OCI-LY1 (cell line): Measurements from ENCODE around the gene PRKD2.
"Not testable (repeated sequence)": the region's sequence is repeated elsewhere in the genome, so short reads cannot be mapped to it uniquely, and the experiment has no call there.

Experiments used
- H2AFZ ChIP-seq: fragments of 200-600 bp; sonication (generic), shearing (Covaris generic); 2 replicates; pipeline ENCODE4 v1.6.0; 2014; ENCODE audit warnings: antibody characterized with exemption, mild to moderate bottlenecking, low read length
- H3F3A ChIP-seq: fragments of 200-600 bp; sonication (generic), shearing (Covaris generic); 2 replicates; pipeline ENCODE4 v1.6.0; 2014; ENCODE audit warnings: mild to moderate bottlenecking, antibody characterized with exemption, low read length, moderate library complexity; ENCODE audit not compliant: insufficient read depth
- H3K27ac ChIP-seq: fragments of 200-600 bp; sonication (generic); 2 replicates; pipeline ENCODE4 v1.5.1; 2014; ENCODE audit warnings: low read length, mixed run types, mild to moderate bottlenecking, low read depth; ENCODE audit not compliant: poor library complexity, severe bottlenecking
- H3K27me3 ChIP-seq: fragments of 200-600 bp; sonication (generic); 2 replicates; pipeline ENCODE4 v1.6.0; 2014; ENCODE audit warnings: antibody characterized with exemption, mild to moderate bottlenecking, low read length, moderate library complexity; ENCODE audit not compliant: insufficient read depth
- H3K36me3 ChIP-seq: fragments of 200-600 bp; sonication (generic); 2 replicates; pipeline ENCODE4 v1.6.1; 2014; ENCODE audit warnings: mild to moderate bottlenecking, antibody characterized with exemption, low read length, moderate library complexity, mixed read lengths; ENCODE audit not compliant: insufficient read depth
- H3K4me1 ChIP-seq: fragments of 200-600 bp; sonication (generic); 2 replicates; pipeline ENCODE4 v1.5.1; 2014; ENCODE audit warnings: mild to moderate bottlenecking, low read length, moderate library complexity; ENCODE audit not compliant: insufficient read depth, severe bottlenecking
- H3K4me2 ChIP-seq: fragments of 200-600 bp; sonication (generic), shearing (Covaris generic); 2 replicates; pipeline ENCODE4 v1.6.1; 2014; ENCODE audit warnings: low read length
- H3K4me3 ChIP-seq: fragments of 200-600 bp; sonication (generic); 2 replicates; pipeline ENCODE4 v1.5.1; 2014; ENCODE audit warnings: low read length, low read depth, mild to moderate bottlenecking, mixed read lengths; ENCODE audit not compliant: poor library complexity, severe bottlenecking
- H3K79me2 ChIP-seq: fragments of 200-600 bp; shearing (Covaris generic); 2 replicates; pipeline ENCODE4 v1.6.1; 2016; ENCODE audit warnings: mixed run types, low read length, mixed read lengths; ENCODE audit not compliant: insufficient read depth
- H3K9ac ChIP-seq: fragments of 200-600 bp; sonication (generic), shearing (Covaris generic); 2 replicates; pipeline ENCODE4 v1.6.1; 2014; ENCODE audit warnings: mild to moderate bottlenecking, low read length, mixed read lengths
- H3K9me2 ChIP-seq: fragments of 200-600 bp; sonication (generic), shearing (Covaris generic); 2 replicates; pipeline ENCODE4 v1.6.1; 2014; ENCODE audit warnings: low read depth, mild to moderate bottlenecking, low read length, mixed read lengths
- H3K9me3 ChIP-seq: fragments of 200-600 bp; shearing (Covaris generic); 2 replicates; pipeline ENCODE4 v1.6.1; 2014; ENCODE audit warnings: low read length, mixed read lengths
- H4K20me1 ChIP-seq: fragments of 200-600 bp; sonication (generic), shearing (Covaris generic); 2 replicates; pipeline ENCODE4 v1.6.0; 2016; ENCODE audit warnings: mild to moderate bottlenecking, low read length; ENCODE audit not compliant: insufficient read depth
- EZH2 ChIP-seq: fragments of 200-600 bp; sonication (generic), shearing (Covaris generic); IDR thresholded peaks from 2 replicates; pipeline ENCODE4 v1.8.0; 2017; ENCODE audit warnings: borderline replicate concordance, mixed run types, mild to moderate bottlenecking, antibody characterized with exemption, low read length, moderate library complexity, mixed read lengths
- TF ChIP-seq, protein P1 (sequence below): fragments of 200-600 bp; sonication (generic), shearing (Covaris generic); IDR thresholded peaks from 2 replicates; pipeline ENCODE4 v1.5.1; 2017; ENCODE audit warnings: mild to moderate bottlenecking, antibody characterized with exemption, low read length, moderate library complexity, mixed read lengths

Gene PRKD2

DNA sequence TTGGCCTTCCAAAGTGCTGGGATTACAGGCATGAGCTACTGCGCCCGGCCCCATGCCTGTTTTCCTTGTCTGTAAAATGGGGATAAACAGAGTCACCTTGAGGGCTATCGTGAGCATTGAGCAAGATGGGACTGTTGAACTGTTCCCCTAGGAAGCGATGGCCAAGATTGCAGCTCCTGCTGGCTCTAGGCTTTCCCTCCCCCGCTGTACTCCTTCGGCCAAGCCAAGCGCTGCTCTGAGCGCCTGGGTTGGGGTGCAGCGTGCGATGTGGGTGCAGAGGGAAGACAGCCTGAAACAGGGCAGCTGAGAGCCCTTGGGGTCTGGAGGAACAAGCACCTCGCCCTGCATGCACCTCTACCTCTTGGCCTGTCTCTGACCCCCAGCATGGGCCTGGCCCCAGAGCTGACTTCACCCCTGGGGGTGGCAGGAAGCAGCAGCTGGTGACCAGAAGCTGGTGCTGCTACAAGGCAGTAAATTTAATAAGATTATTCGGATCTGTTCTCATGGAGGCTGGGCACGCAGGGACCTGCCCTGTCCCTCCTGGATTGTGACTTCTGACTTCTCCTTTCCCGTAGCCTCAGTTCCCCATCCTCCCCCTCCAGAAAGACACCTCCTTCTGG is 86.2 kb downstream of the PRKD2 start:
- H3K27me3 ChIP-seq: peaks cover 18% of the 10 kb centered on the region
- H3K4me3 ChIP-seq: no peak overlapping the region
- H3K9me3 ChIP-seq: no peaks in the 10 kb centered on the region
- TF ChIP-seq EZH2: no peak
- TF ChIP-seq, protein P1, sequence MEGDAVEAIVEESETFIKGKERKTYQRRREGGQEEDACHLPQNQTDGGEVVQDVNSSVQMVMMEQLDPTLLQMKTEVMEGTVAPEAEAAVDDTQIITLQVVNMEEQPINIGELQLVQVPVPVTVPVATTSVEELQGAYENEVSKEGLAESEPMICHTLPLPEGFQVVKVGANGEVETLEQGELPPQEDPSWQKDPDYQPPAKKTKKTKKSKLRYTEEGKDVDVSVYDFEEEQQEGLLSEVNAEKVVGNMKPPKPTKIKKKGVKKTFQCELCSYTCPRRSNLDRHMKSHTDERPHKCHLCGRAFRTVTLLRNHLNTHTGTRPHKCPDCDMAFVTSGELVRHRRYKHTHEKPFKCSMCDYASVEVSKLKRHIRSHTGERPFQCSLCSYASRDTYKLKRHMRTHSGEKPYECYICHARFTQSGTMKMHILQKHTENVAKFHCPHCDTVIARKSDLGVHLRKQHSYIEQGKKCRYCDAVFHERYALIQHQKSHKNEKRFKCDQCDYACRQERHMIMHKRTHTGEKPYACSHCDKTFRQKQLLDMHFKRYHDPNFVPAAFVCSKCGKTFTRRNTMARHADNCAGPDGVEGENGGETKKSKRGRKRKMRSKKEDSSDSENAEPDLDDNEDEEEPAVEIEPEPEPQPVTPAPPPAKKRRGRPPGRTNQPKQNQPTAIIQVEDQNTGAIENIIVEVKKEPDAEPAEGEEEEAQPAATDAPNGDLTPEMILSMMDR: no peak
- no peaks in the 10 kb centered on the region for H3K36me3 ChIP-seq
- peaks cover 10% of the 10 kb centered on the region for H3K4me1 ChIP-seq
- no peaks in the 10 kb centered on the region for H3K79me2 ChIP-seq
- H3K27ac ChIP-seq: no peak overlapping the region
- H3K4me2 ChIP-seq: no peak overlapping the region
- H2AFZ ChIP-seq: no peak overlapping the region
- no peak overlapping the region for H3K9ac ChIP-seq
- H3K9me2 ChIP-seq: no peaks in the 10 kb centered on the region
- no peaks in the 10 kb centered on the region for H4K20me1 ChIP-seq
- no peaks in the 10 kb centered on the region for H3F3A ChIP-seq

DNA sequence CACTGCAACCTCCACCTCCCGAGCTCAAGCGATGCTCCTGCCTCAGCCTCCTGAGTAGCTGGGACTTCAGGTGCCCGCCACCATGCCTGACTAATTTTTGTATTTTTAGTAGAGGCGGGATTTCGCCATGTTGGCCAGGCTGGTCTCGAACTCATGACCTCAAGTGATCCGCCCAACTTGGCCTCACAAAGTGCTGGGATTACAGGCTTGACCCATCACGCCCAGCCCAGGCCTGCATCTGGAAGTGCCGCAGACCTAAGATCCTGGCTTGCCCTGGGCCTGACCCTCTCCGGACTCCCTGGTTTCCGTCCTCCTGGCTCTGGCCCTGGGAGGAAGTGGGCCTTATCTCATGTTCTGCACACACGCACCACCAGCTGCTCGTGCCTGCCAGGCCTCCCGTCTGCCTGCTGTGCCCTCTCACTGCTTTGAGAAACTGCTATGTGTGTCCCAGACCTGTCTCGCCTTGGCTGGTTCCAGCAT is 87.3 kb downstream of the PRKD2 start:
- TF ChIP-seq, protein P1: no peak
- TF ChIP-seq EZH2: no peak
- Histone ChIP-seq H3F3A (no peaks in the 10 kb centered on the region), H3K4me1 (peaks cover 10% of the 10 kb centered on the region), H3K36me3 (no peaks in the 10 kb centered on the region), H3K27ac (no peak overlapping the region), H3K4me3 (no peak overlapping the region), H3K27me3 (peaks cover 21% of the 10 kb centered on the region), H3K79me2 (no peaks in the 10 kb centered on the region), H3K4me2 (no peak overlapping the region), H4K20me1 (no peaks in the 10 kb centered on the region), H3K9ac (no peak overlapping the region), H3K9me2 (no peaks in the 10 kb centered on the region), H2AFZ (no peak overlapping the region), H3K9me3 (no peaks in the 10 kb centered on the region)

DNA sequence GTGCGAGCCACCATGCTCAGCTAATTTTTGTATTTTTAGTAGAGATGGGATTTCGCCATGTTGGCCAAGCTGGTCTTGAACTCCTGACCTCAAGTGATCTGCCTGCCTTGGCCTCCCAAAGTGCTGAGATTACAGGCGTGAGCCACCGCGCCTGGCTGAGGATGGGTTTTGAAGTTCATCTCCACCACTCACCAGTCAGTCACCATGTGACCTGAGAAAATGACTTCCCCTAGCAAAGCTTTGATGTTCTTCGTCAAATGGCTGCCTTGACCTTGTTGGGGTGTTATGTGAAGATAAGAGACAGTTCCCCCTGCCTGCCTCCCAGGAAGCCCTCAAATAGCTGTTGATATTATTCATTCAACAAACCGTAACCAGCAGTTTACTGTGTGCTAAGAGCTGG is 87.9 kb downstream of the PRKD2 start:
- not testable (repeated sequence) for H2AFZ ChIP-seq, H3K36me3 ChIP-seq, H3K9ac ChIP-seq, H3K4me3 ChIP-seq, H3K9me2 ChIP-seq, H4K20me1 ChIP-seq, H3K4me2 ChIP-seq, H3K79me2 ChIP-seq, H3F3A ChIP-seq, H3K27ac ChIP-seq, H3K4me1 ChIP-seq, H3K9me3 ChIP-seq
- H3K27me3 ChIP-seq: peaks cover 21% of the 10 kb centered on the region

DNA sequence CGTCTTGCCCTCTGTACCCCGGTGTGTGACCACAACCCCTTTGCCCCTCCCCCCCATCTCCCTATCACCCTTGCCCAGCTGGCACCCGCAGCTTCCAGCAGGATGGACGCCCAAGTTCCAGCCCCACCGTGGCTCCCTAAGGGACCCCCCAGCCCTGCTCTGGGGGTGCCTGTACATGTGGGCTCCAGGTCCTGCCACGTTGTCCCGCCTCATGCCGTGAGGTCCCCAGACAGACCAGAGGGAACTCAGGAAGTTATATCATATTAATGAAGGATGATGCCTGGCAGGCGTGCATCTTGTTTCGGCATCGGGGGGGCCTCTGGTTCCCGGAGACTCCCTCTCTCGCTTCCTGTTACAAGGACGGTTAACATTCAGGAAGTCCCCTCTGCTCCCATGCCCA is 90.5 kb downstream of the PRKD2 start:
- no peak for TF ChIP-seq EZH2
- TF ChIP-seq, protein P1: no peak
- Histone ChIP-seq H3K9ac (no peak overlapping the region), H2AFZ (no peak overlapping the region), H3K4me1 (no peaks in the 10 kb centered on the region), H4K20me1 (no peaks in the 10 kb centered on the region), H3K27ac (no peak overlapping the region), H3K9me3 (no peaks in the 10 kb centered on the region), H3K36me3 (no peaks in the 10 kb centered on the region), H3F3A (no peaks in the 10 kb centered on the region), H3K79me2 (no peaks in the 10 kb centered on the region), H3K27me3 (peaks cover 21% of the 10 kb centered on the region; the same call in 1 of the 2 replicates), H3K9me2 (no peaks in the 10 kb centered on the region), H3K4me2 (no peak overlapping the region), H3K4me3 (no peak overlapping the region)
